Lower leg skin (tissue), 4 donors: Measurements from ENCODE around the gene KAZN. TPM values are rescaled to one million over a fixed set of nuclear protein-coding genes. Genes with fewer than 3 reads are reported as not detected.

Experiments
- DNase-seq, 2 donors: peaks; one replicate each; pipeline ENCODE4 v3.0.0-alpha.2; 2019; ENCODE audit warnings: low spot score in 2 of 2
- H3K4me3 ChIP-seq: fragments of 200-600 bp; sonication (generic); 2 replicates; pipeline ENCODE4 v1.5.1; 2017; ENCODE audit warnings: mild to moderate bottlenecking, low read depth; ENCODE audit not compliant: poor library complexity, severe bottlenecking
- POLR2A ChIP-seq, 2 donors: fragments of 450-650 bp; IDR thresholded peaks; one replicate each; pipeline ENCODE4 v1.6.1; 2016 to 2017; ENCODE audit warnings: antibody characterized with exemption in 2 of 2, mild to moderate bottlenecking in 1 of 2, moderate library complexity in 1 of 2
- WGBS, 2 donors: methylation state at CpG; one replicate each; pipeline ENCODE4 v1.1.5; 2018; 5-methylcytosine and 5-hydroxymethylcytosine counted together
- intact Hi-C: fragments of 100-400 bp; cut with DNase I; formaldehyde crosslinking; loops from one replicate; pipeline ENCODE4 v1.15.0; 2023; ENCODE audit warnings: low total_unique reads
- total RNA-seq, 4 donors: library from RNA; depleted of rRNA; stranded (reverse); fragments of >200 nt; gene quantifications; one replicate each; pipeline ENCODE4 v1.1.0, GENCODE V29; 2016
- TF ChIP-seq, protein P1 (sequence below), 3 donors: fragments of 450-650 bp; IDR thresholded peaks; one replicate each; pipeline ENCODE4 v1.5.1; 2016; ENCODE audit warnings: antibody characterized with exemption in 3 of 3, mild to moderate bottlenecking in 3 of 3, moderate library complexity in 2 of 3

The KAZN gene
- 10 to 100 TPM; 21.4 to 36.0 (median 28.4) TPM for total RNA-seq

DNA sequence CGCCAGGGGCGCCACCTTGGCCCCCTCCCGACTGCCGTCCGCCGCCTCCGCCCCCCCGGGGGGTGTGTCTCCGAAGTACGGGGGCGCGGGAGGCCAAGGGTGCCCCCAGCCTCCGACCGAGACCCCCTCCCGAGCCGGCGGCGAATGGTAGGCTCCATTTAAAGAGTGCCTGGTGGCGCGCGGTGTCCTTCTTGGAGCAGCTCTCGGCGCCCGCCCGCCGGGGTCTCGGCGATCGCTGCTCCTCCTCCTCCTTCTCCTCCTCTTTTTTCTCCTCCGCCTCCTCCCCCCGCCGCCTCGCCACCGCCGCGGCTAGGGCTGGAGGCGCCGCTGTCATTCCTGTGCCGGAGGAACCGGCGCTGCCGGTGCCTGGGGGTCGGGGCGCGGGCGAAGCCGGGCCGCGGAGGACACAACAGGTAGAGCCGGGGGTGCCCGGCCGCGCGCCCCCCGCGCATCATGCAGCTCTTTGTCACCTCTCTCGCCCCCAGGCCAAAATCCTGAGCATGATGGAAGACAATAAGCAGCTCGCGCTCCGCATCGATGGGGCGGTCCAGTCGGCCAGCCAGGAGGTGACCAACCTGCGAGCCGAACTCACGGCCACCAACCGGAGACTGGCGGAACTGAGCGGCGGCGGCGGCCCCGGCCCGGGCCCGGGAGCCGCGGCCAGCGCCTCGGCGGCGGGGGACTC, at the start of gene KAZN:
Gene KAZN, plus strand, starts transcription at position 188 of the 685 bp plus-strand sequence.
- no peak for TF ChIP-seq POLR2A (IDR thresholded peaks at IDR 0.05)
- TF ChIP-seq, protein P1, sequence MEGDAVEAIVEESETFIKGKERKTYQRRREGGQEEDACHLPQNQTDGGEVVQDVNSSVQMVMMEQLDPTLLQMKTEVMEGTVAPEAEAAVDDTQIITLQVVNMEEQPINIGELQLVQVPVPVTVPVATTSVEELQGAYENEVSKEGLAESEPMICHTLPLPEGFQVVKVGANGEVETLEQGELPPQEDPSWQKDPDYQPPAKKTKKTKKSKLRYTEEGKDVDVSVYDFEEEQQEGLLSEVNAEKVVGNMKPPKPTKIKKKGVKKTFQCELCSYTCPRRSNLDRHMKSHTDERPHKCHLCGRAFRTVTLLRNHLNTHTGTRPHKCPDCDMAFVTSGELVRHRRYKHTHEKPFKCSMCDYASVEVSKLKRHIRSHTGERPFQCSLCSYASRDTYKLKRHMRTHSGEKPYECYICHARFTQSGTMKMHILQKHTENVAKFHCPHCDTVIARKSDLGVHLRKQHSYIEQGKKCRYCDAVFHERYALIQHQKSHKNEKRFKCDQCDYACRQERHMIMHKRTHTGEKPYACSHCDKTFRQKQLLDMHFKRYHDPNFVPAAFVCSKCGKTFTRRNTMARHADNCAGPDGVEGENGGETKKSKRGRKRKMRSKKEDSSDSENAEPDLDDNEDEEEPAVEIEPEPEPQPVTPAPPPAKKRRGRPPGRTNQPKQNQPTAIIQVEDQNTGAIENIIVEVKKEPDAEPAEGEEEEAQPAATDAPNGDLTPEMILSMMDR (IDR thresholded peaks at IDR 0.05): no peak
- 0 to 1% methylated on average over 14 to 39 of the region's 81 CpGs for WGBS, 2 donors
- peak in 1 of 2 donors; percentile 86 for DNase-seq
- intact Hi-C loops: no loop called here
- H3K4me3 ChIP-seq: peak within 1 kb of the TSS; percentile 28

- TF ChIP-seq POLR2A (IDR thresholded peaks at IDR 0.05): no peak
- TF ChIP-seq, protein P1 (IDR thresholded peaks at IDR 0.05): no peak
- DNase-seq: no peak
- 83 to 89% methylated on average over 3 of the region's 3 CpGs for WGBS, 2 donors
- H3K4me3 ChIP-seq: no peak overlapping the region
- intact Hi-C loops: no loop called here
Measured at GRCh38 chr1:14549897-14550620, 48.4 kb upstream of the KAZN start.

DNA sequence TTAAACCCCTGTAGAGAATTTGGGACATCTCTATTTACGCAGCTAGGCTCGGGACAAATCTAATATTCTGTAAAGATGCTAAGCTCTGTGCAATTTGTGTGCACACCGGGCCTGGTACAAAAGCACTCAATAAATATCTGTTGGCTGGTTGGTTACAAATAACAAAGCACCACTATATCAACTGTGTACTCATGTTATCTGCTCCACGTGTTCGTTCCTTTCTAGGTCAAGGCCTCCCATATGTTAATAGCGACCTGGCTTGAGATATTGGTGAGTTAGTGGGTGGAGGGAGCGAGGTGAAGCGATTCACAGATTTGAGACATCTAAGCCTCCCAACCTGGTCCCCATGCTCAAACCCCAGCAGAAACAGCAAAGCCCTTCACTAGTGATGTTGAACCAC, 47.1 kb upstream of the KAZN start:
- H3K4me3 ChIP-seq: no peak overlapping the region
- WGBS, 2 donors: 92 to 95% methylated on average over 8 of the region's 8 CpGs
- TF ChIP-seq, protein P1 (IDR thresholded peaks at IDR 0.05): no peak
- TF ChIP-seq POLR2A (IDR thresholded peaks at IDR 0.05): no peak
- intact Hi-C loops: no loop called here
- DNase-seq: no peak

DNA sequence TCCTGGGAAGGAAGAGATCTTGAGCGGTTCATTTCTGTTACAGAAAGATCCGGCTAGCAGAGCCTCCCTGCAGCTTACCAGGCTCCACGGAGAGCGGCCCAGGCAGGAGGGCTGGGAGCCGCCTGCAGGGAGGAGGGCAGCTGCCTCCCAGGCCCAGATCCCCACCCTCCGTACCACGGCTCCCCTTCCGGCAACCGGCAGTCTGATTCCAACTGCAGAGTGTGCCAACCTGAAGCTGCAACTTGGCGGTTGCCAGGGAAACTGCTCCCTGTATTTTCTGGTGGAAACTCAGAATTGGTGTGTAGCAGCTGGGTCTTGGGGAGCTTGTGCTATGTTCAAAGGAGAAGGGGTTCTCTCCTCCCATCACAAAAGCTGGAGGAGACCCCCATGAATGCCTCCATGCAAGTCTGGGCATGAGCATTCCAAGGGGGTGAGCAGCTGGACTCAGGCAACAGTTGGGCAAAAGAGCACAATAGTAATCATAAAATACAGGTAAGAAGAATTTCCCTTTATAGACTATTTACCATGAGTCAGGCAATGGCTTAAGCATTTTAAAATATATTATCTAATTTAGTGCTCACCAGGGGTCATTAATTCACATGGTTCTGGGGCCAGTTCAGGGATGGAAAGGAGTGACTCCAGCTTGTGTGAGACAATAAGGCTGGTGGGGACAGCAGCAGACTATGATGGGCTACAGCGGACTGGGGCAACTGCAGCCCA, 46.1 kb upstream of the KAZN start:
- 76 to 86% methylated on average over 5 to 11 of the region's 11 CpGs for WGBS, 2 donors
- intact Hi-C loops: no loop called here
- no peak overlapping the region for H3K4me3 ChIP-seq
- DNase-seq: no peak
- TF ChIP-seq, protein P1 (IDR thresholded peaks at IDR 0.05): no peak
- TF ChIP-seq POLR2A (IDR thresholded peaks at IDR 0.05): no peak

DNA sequence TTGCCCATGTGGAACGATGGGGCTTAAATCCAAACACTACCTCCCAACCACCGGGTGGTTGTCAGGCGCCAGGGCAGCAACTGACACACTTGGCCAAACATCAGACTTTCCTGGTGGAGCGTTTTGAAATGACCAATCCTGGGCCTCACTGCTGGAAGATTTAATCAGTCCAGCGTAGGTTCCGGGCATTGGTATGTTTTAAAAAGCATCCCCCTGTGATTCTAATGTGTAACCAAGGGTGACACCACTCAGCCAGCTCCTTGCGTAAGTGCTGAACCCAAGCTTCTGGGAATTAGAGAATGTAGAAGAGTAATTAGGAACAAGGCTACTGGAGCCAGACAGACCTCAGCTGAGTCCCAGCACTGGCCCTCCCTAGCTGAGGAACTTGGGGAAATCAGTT, 44.8 kb upstream of the KAZN start:
- WGBS, 2 donors: 78 to 86% methylated on average over 7 of the region's 7 CpGs
- intact Hi-C loops: no loop called here
- no peak overlapping the region for H3K4me3 ChIP-seq
- TF ChIP-seq, protein P1 (IDR thresholded peaks at IDR 0.05): no peak
- TF ChIP-seq POLR2A (IDR thresholded peaks at IDR 0.05): no peak
- DNase-seq: no peak
